Omental fat pad (tissue), 4 donors: ENCODE data around the gene SLC15A2. TPM values are rescaled to one million over a fixed set of nuclear protein-coding genes. Genes with fewer than 3 reads are reported as not detected.
"Not testable (repeated sequence)": the region's sequence is repeated elsewhere in the genome, so short reads cannot be mapped to it uniquely, and the experiment has no call there.

Source experiments
- ATAC-seq: fragments of 150-250 bp; one replicate; pipeline ENCODE4 v1.9.1; 2016; ENCODE audit warnings: mild to moderate bottlenecking, moderate library complexity; ENCODE audit not compliant: low FRiP score
- DNase-seq: peaks from one replicate; pipeline ENCODE4 v3.0.0-alpha.2; 2019; ENCODE audit warnings: low spot score
- CTCF ChIP-seq, 3 donors: fragments of 450-650 bp; IDR thresholded peaks; one replicate each; pipeline ENCODE4 v1.5.1; 2016 to 2017; ENCODE audit warnings: antibody characterized with exemption in 3 of 3, mild to moderate bottlenecking in 3 of 3, moderate library complexity in 2 of 3
- total RNA-seq, 4 donors: library from RNA; depleted of rRNA; stranded (reverse); fragments of >200 nt; gene quantifications; one replicate each; pipeline ENCODE4 v1.1.0, GENCODE V29; 2016

SLC15A2 gene
- total RNA-seq, 4 donors from 2014 or later: 1.7 to 2.8 (median 2.0) TPM

- ATAC-seq (no peak), DNase-seq (no peak)
- no peak for TF ChIP-seq CTCF (IDR thresholded peaks at IDR 0.05)
Observed at GRCh38 chr3:121918779-121919483, 24.7 kb downstream of the SLC15A2 start.

GRCh38 chr3:121924734-121925133 is 30.5 kb downstream of the SLC15A2 start:
- DNase-seq (no peak), ATAC-seq (no peak)
- no peak for TF ChIP-seq CTCF (IDR thresholded peaks at IDR 0.05)

GRCh38 chr3:121926380-121926779 is 32.2 kb downstream of the SLC15A2 start:
- ATAC-seq (no peak), DNase-seq (no peak)
- TF ChIP-seq CTCF (IDR thresholded peaks at IDR 0.05): no peak

- ATAC-seq, DNase-seq: not testable (repeated sequence)
Observed at GRCh38 chr3:121938141-121938855, 44.1 kb downstream of the SLC15A2 start.

- no peak for TF ChIP-seq CTCF (IDR thresholded peaks at IDR 0.05)
- ATAC-seq (no peak), DNase-seq (no peak)
Observed at GRCh38 chr3:121941592-121941991, 47.4 kb downstream of the SLC15A2 start.

- DNase-seq (no peak), ATAC-seq (no peak)
- no peak for TF ChIP-seq CTCF (IDR thresholded peaks at IDR 0.05)
Observed at GRCh38 chr3:121942116-121942786, 48.0 kb downstream of the SLC15A2 start.

- no peak for DNase-seq
Observed at GRCh38 chr3:121943431-121943830, 49.2 kb downstream of the SLC15A2 start.

More at GRCh38 chr3:121943431-121943830, 49.2 kb downstream of the SLC15A2 start:
- no peak for TF ChIP-seq CTCF (IDR thresholded peaks at IDR 0.05)
- no peak for ATAC-seq
